ENCODE results near the gene RPL35. TPM values are rescaled to one million over a fixed set of nuclear protein-coding genes. Genes with fewer than 3 reads are reported as not detected.
A peak's percentile ranks its signal among the peaks of the same experiment; 100 is the strongest.

Gene RPL35
- total and polyA plus RNA-seq, 10 of the 15 experiments (the other 5 are each of a cell fraction or from before 2014, with no cell fraction given) = 2,572 to 6,300 (median 3,864) TPM

DNA sequence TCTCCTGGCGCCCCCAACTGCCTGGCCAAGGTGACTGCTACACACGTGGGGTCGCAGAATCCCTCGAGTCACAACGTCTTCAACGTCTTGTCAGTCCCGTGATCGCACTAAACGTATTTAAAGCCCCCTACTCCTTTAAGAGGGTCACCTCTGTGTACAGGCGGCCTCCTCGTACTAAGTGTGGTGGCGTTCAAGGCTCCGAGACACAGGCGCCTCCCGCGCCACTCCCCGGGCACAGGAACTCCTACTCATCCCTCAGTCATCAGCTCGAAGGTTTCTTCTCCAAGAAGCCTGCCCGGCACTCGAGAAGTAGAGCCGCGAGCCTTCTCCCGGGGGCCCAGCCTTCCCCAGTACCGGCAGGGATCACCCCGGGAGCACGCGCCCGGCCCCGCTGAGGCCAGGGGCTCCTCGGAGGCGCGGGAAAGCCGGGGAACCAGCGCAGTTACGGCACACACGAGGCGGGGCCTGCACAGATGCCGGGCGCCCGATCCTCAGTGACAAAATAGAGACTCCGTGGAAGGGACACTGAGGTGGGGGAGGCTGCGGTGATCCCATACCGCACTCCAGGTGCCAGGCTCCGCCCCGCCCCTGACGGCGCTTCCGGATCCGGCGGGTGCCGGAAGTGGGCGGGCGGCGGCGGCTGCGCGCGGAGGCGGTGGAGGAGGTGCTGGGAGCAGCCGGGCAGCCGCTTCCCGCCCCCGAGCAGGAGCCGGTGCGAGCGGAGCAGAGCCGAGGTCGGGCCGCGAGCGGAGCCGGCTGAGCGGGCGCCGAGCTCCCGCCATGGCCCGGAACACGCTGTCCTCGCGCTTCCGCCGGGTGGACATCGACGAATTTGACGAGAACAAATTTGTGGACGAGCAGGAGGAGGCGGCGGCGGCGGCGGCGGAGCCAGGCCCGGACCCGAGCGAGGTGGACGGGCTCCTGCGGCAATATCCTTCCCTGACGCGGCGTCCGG lies 7.0 kb upstream of the RPL35 start (continued):
- TF ChIP-seq GATAD2B (conservative IDR thresholded peaks at IDR 0.05; ENCODE audit: low read depth) (peak; percentile 92; the same call in 1 of the 2 replicates), ZBTB4 (CRISPR knock-in tag; IDR thresholded peaks at IDR 0.05) (no peak), SUZ12 (IDR thresholded peaks at IDR 0.05; ENCODE audit: unreplicated experiment) (no peak), SIX5 (IDR thresholded peaks at IDR 0.05; ENCODE audit: low read depth, low read length, severe bottlenecking) (no peak), E2F8 (IDR thresholded peaks at IDR 0.05; ENCODE audit: low read depth, partially characterized antibody) (no peak), TBL1XR1 (IDR thresholded peaks at IDR 0.05; ENCODE audit: low read depth, low read length) (no peak; the same call in 1 of the 2 replicates), ZBTB11 (CRISPR knock-in tag; IDR thresholded peaks at IDR 0.05) (no peak), KLF5 (IDR thresholded peaks at IDR 0.05; ENCODE audit: partially characterized antibody) (no peak), ASH2L (IDR thresholded peaks at IDR 0.05; ENCODE audit: borderline replicate concordance, low read depth) (no peak; the same call in 1 of the 2 replicates), NFIC (IDR thresholded peaks at IDR 0.05; ENCODE audit: low read depth, low read length) (no peak), FOXM1 (IDR thresholded peaks at IDR 0.05; ENCODE audit: low read depth, low read length) (no peak), NRF1 (conservative IDR thresholded peaks at IDR 0.05; ENCODE audit: low read depth, low read length) (peak; percentile 39), HDAC6 (IDR thresholded peaks at IDR 0.05; ENCODE audit: unreplicated experiment) (no peak), ZNF384 (IDR thresholded peaks at IDR 0.05; ENCODE audit: borderline replicate concordance, low read depth, low read length) (no peak), KAT2A (conservative IDR thresholded peaks at IDR 0.05; ENCODE audit: control insufficient read depth, low read depth, low read length) (no peak), ZNF622 (IDR thresholded peaks at IDR 0.05) (no peak)
- TF ChIP-seq, protein P1, sequence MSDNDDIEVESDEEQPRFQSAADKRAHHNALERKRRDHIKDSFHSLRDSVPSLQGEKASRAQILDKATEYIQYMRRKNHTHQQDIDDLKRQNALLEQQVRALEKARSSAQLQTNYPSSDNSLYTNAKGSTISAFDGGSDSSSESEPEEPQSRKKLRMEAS (IDR thresholded peaks at IDR 0.05; ENCODE audit: low read depth, low read length) = no peak; the same call in none of the 2 replicates

Measured in GM12878 (cell line).